T-helper 17 cell (primary cell): ENCODE results near the gene GSC. TPM values are rescaled to one million over a fixed set of nuclear protein-coding genes. Genes with fewer than 3 reads are reported as not detected.

Experiments
- total RNA-seq, 4 donors: library from RNA in 2 of 4; stranded (reverse) in 2 of 4; gene quantifications; one replicate each; pipeline ENCODE4 v1.2.3 and lab custom pipeline; 2022 to 2026

GSC gene
- total RNA-seq, 2 donors from 2014 or later: 0.52 to 0.60 TPM

Other genes with a start within 250 kb of the GSC start
- not detected for gene SERPINA4, start 208.7 kb downstream of the GSC start, total RNA-seq
- gene SERPINA5, start 188.7 kb downstream of the GSC start, total RNA-seq: not detected
- not detected for gene SERPINA3, start 157.7 kb downstream of the GSC start, total RNA-seq